Keratinocyte (primary cell): ENCODE data around the gene SCN1B. TPM values are rescaled to one million over a fixed set of nuclear protein-coding genes. Genes with fewer than 3 reads are reported as not detected.
A peak's percentile ranks its signal among the peaks of the same experiment; 100 is the strongest.

Source experiments
- DNase-seq: peaks from one replicate; pipeline ENCODE4 v3.0.0-alpha.2; 2011; ENCODE audit warnings: low read depth, missing footprints, low spot score
- FAIRE-seq: peaks from 2 replicates; lab custom pipeline; 2011; peaks lifted over from hg19 to GRCh38; lab: Jason Lieb, UNC
- H2AFZ ChIP-seq: 2 replicates; pipeline ENCODE4 v1.6.0; 2012; ENCODE audit warnings: low read length, control low read depth, inconsistent platforms; ENCODE audit not compliant: control insufficient read depth
- H3K27ac ChIP-seq: 2 replicates; pipeline ENCODE4 v1.5.1; 2011; ENCODE audit warnings: low read length; ENCODE audit not compliant: control insufficient read depth, insufficient read depth
- H3K27me3 ChIP-seq: 3 replicates; pipeline ENCODE4 v1.6.0; 2011; ENCODE audit warnings: low read length; ENCODE audit not compliant: control insufficient read depth, insufficient read depth; ENCODE audit errors: extremely low read depth
- H3K36me3 ChIP-seq, 2 experiments: 2 replicates in 1 of 2; 3 replicates in 1 of 2; pipeline ENCODE4 v1.5.1; 2011; ENCODE audit warnings: low read length in 2 of 2, mild to moderate bottlenecking in 1 of 2; ENCODE audit not compliant: control insufficient read depth in 2 of 2, insufficient read depth in 2 of 2; ENCODE audit errors: extremely low read depth in 1 of 2
- H3K4me1 ChIP-seq: 3 replicates; pipeline ENCODE4 v1.5.1; 2011; ENCODE audit warnings: low read length; ENCODE audit not compliant: control insufficient read depth, insufficient read depth; ENCODE audit errors: extremely low read depth
- H3K4me2 ChIP-seq: 3 replicates; pipeline ENCODE4 v1.6.0; 2011; ENCODE audit warnings: low read depth, low read length; ENCODE audit not compliant: control insufficient read depth, insufficient read depth; ENCODE audit errors: extremely low read depth
- H3K4me3 ChIP-seq, 3 experiments: fragments of 200-600 bp in 1 of 3; sonication (generic) in 1 of 3; 2 replicates in 2 of 3; 3 replicates in 1 of 3; pipeline ENCODE4 v1.5.1; 2011 to 2016; ENCODE audit warnings: low read length in 3 of 3, mild to moderate bottlenecking in 3 of 3, control low read depth in 2 of 3, inconsistent platforms in 1 of 3, low read depth in 1 of 3, mixed read lengths in 1 of 3, mixed run types in 1 of 3, moderate library complexity in 1 of 3; ENCODE audit not compliant: control insufficient read depth in 2 of 3, insufficient read depth in 2 of 3; ENCODE audit errors: extremely low read depth in 1 of 3
- H3K79me2 ChIP-seq: 2 replicates; pipeline ENCODE4 v1.6.0; 2012; ENCODE audit warnings: low read length; ENCODE audit not compliant: control insufficient read depth, insufficient read depth
- H3K9ac ChIP-seq: 3 replicates; pipeline ENCODE4 v1.6.0; 2011; ENCODE audit warnings: low read length; ENCODE audit not compliant: control insufficient read depth, insufficient read depth; ENCODE audit errors: extremely low read depth
- H3K9me1 ChIP-seq: 3 replicates; pipeline ENCODE4 v1.6.0; 2011; ENCODE audit warnings: low read length; ENCODE audit not compliant: control insufficient read depth, insufficient read depth; ENCODE audit errors: extremely low read depth
- H3K9me3 ChIP-seq: 2 replicates; pipeline ENCODE4 v1.5.1; 2012; ENCODE audit warnings: low read depth, low read length; ENCODE audit not compliant: control insufficient read depth
- H4K20me1 ChIP-seq: 3 replicates; pipeline ENCODE4 v1.6.0; 2011; ENCODE audit warnings: low read length; ENCODE audit not compliant: control insufficient read depth, insufficient read depth; ENCODE audit errors: extremely low read depth
- EZH2 ChIP-seq: IDR thresholded peaks from one replicate; pipeline ENCODE4 v1.6.1; 2012; ENCODE audit warnings: inconsistent platforms, mild to moderate bottlenecking, low read length, moderate library complexity
- dilution Hi-C: fragments of 300-500 bp; cut with MboI; formaldehyde crosslinking; loops from one replicate; pipeline ENCODE4 v1.7.0; 2020; ENCODE audit warnings: low sequenced_read_pairs; ENCODE audit not compliant: extremely low pct_ligation_motif_present
- polyA plus RNA-seq, 5 experiments: library from polyadenylated mRNA; depleted of rRNA in 3 of 5; stranded (reverse) in 3 of 5; stranded (forward) in 1 of 5; unstranded in 1 of 5; fragments of >200 nt; gene quantifications; 1 replicate in 1 of 5; 2 replicates in 3 of 5; 3 replicates in 1 of 5; pipeline versions ENCODE4 v1.2.1 to v1.2.3, GENCODE V29; 2011 to 2012; ENCODE audit warnings: missing spikeins in 2 of 5, low read depth in 1 of 5, low replicate concordance in 1 of 5
- TF ChIP-seq, protein P1 (sequence below), 3 experiments: IDR thresholded peaks in 1 of 3; conservative IDR thresholded peaks in 1 of 3; optimal IDR thresholded peaks in 1 of 3; 2 replicates in 2 of 3; 3 replicates in 1 of 3; pipeline versions ENCODE3 to v1.5.1; 2011; ENCODE audit warnings: low read length in 3 of 3, mild to moderate bottlenecking in 3 of 3, moderate library complexity in 2 of 3, control low read depth in 1 of 3, inconsistent platforms in 1 of 3; ENCODE audit not compliant: insufficient read depth in 2 of 3; ENCODE audit errors: extremely low read depth in 1 of 3

Gene SCN1B
- polyA plus RNA-seq, 1 donor (not counting 4 experiments of a cell fraction or from before 2014, with no cell fraction given), result 0.30 TPM

- DNase-seq, result no peak
Observed at GRCh38 chr19:35039881-35040825, 9.9 kb downstream of the SCN1B start.

DNA sequence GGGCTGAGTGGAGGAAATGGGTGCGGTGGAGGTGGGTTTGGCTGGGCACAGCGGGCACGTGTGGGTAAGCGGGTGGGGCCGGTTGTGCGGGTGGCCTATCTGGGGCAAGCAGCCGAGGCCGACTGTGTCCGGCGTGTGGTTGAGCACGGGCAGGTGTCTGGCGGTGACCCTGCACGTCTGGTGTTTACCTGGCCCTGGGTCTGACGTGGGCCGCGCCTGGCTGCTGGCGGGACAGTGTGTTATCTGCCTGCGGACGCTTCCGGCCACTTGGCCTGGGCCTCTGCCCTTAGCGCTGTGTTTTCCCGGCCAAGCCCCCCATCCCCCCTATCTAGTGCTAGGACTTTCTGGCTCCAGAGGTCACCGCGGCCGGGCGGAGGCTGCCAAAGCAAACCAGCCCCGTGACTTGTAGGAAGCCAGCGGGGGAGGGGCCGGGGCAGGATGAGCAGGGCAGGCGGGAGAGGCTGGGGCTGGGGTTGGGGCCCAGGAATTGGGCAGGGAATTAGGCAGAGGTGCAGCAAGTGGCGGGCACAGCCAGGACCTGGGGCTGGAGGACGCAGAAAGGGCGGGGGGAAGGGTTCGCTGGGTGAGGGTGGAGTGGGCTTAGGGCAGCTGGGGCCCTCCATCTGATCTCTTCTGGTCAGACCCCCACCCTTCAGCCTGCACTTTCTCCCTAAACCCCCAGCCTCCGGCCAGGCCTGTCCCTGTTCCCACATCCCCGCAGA, 10.7 kb downstream of the SCN1B start:
- dilution Hi-C loops, result no loop called here
- peaks cover 2% of the 10 kb centered on the region for H3K4me1 ChIP-seq
- no peak for FAIRE-seq
- DNase-seq, result no peak
- H3K36me3 ChIP-seq, result no peaks in the 10 kb centered on the region
- H3K4me3 ChIP-seq, result no peak overlapping the region
- no peak overlapping the region for H3K27ac ChIP-seq
- TF ChIP-seq, protein P1, sequence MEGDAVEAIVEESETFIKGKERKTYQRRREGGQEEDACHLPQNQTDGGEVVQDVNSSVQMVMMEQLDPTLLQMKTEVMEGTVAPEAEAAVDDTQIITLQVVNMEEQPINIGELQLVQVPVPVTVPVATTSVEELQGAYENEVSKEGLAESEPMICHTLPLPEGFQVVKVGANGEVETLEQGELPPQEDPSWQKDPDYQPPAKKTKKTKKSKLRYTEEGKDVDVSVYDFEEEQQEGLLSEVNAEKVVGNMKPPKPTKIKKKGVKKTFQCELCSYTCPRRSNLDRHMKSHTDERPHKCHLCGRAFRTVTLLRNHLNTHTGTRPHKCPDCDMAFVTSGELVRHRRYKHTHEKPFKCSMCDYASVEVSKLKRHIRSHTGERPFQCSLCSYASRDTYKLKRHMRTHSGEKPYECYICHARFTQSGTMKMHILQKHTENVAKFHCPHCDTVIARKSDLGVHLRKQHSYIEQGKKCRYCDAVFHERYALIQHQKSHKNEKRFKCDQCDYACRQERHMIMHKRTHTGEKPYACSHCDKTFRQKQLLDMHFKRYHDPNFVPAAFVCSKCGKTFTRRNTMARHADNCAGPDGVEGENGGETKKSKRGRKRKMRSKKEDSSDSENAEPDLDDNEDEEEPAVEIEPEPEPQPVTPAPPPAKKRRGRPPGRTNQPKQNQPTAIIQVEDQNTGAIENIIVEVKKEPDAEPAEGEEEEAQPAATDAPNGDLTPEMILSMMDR (optimal IDR thresholded peaks at IDR 0.05 in 1 of 3, IDR thresholded peaks at IDR 0.05 in 1 of 3, conservative IDR thresholded peaks at IDR 0.05 in 1 of 3; ENCODE audit: extremely low read depth in 1 of 3, insufficient read depth in 2 of 3, low read length in 3 of 3), result no peak
- TF ChIP-seq EZH2, result no peak
- no peaks in the 10 kb centered on the region for H4K20me1 ChIP-seq
- no peaks in the 10 kb centered on the region for H3K79me2 ChIP-seq
- H3K9ac ChIP-seq, result no peak overlapping the region
- H3K9me1 ChIP-seq, result no peaks in the 10 kb centered on the region
- H2AFZ ChIP-seq, result no peak overlapping the region
- H3K27me3 ChIP-seq, result peaks cover 10% of the 10 kb centered on the region
- H3K9me3 ChIP-seq, result no peaks in the 10 kb centered on the region
- peak overlapping the region; percentile 10 for H3K4me2 ChIP-seq

More at GRCh38 chr19:35039881-35040825, 9.9 kb downstream of the SCN1B start:
- H3K79me2 ChIP-seq, result no peaks in the 10 kb centered on the region
- no peak overlapping the region for H3K9ac ChIP-seq
- no peaks in the 10 kb centered on the region for H4K20me1 ChIP-seq
- no peaks in the 10 kb centered on the region for H3K9me3 ChIP-seq
- H3K4me3 ChIP-seq, result no peak overlapping the region
- H3K27me3 ChIP-seq, result peaks cover 10% of the 10 kb centered on the region
- TF ChIP-seq EZH2, result no peak
- TF ChIP-seq, protein P1 (optimal IDR thresholded peaks at IDR 0.05 in 1 of 3, IDR thresholded peaks at IDR 0.05 in 1 of 3, conservative IDR thresholded peaks at IDR 0.05 in 1 of 3; ENCODE audit: extremely low read depth in 1 of 3, insufficient read depth in 2 of 3, low read length in 3 of 3), result no peak
- H3K9me1 ChIP-seq, result no peaks in the 10 kb centered on the region
- H3K4me1 ChIP-seq, result peaks cover 2% of the 10 kb centered on the region
- no peaks in the 10 kb centered on the region for H3K36me3 ChIP-seq
- no peak for FAIRE-seq
- dilution Hi-C loops, result no loop called here
- no peak overlapping the region for H3K4me2 ChIP-seq
- no peak overlapping the region for H3K27ac ChIP-seq
- H2AFZ ChIP-seq, result no peak overlapping the region
